Activated CD4-positive, alpha-beta T cell treated with anti-CD3 and anti-CD28 coated beads for 36 hours (primary cell): ENCODE results near the gene NTN1. TPM values are rescaled to one million over a fixed set of nuclear protein-coding genes. Genes with fewer than 3 reads are reported as not detected.

ENCODE experiments used
- ATAC-seq: fragments of 200-7000 bp; cut with Tn5 transposase; one replicate; pipeline ENCODE4 v1.10.0; 2021; ENCODE audit warnings: mild to moderate bottlenecking, moderate library complexity
- CTCF ChIA-PET: fragments of 350-600 bp; sonication (Branson Sonifier 250); formaldehyde crosslinking; loops from one replicate; lab custom pipeline; 2021; ENCODE audit warnings: antibody characterized with exemption; lab: Charles Lee
- POLR2A ChIA-PET: fragments of 350-600 bp; sonication (Branson Sonifier 250); formaldehyde crosslinking; loops from one replicate; lab custom pipeline; 2021; ENCODE audit warnings: antibody characterized with exemption, inconsistent platforms; lab: Charles Lee
- DNase-seq: peaks from one replicate; pipeline ENCODE4 v3.0.0-alpha.2; 2020
- H3K27ac Mint-ChIP-seq: one replicate; pipeline ENCODE4 v1.8.0; 2021; ENCODE audit warnings: mixed read lengths
- H3K27me3 Mint-ChIP-seq: one replicate; pipeline ENCODE4 v1.8.0; 2021; ENCODE audit warnings: mixed read lengths
- H3K36me3 Mint-ChIP-seq: one replicate; pipeline ENCODE4 v1.8.0; 2021; ENCODE audit warnings: low read depth, mixed read lengths
- H3K4me1 Mint-ChIP-seq: one replicate; pipeline ENCODE4 v1.8.0; 2021; ENCODE audit warnings: mixed read lengths
- H3K4me3 Mint-ChIP-seq: one replicate; pipeline ENCODE4 v1.8.0; 2021; ENCODE audit warnings: mild to moderate bottlenecking, moderate library complexity, mixed read lengths
- H3K9me3 Mint-ChIP-seq: one replicate; pipeline ENCODE4 v1.8.0; 2021; ENCODE audit warnings: low read depth, mixed read lengths
- intact Hi-C, 2 experiments: fragments of 100-400 bp; cut with DNase I in 1 of 2; cut with micrococcal nuclease in 1 of 2; formaldehyde crosslinking; loops; one replicate each; pipeline versions ENCODE4 v1.14.2 to v1.15.1; 2022 to 2024; cut with DNase I, micrococcal nuclease
- total RNA-seq, 2 experiments: library from RNA; stranded (reverse); gene quantifications; one replicate each; pipeline ENCODE4 v1.2.3, GENCODE V29; 2021

The NTN1 gene
- total RNA-seq, 2 experiments from 2014 or later, result 0.60 to 0.71 TPM

GRCh38 chr17:9188367-9188766, 167.1 kb downstream of the NTN1 start:
- CTCF ChIA-PET, result interaction anchor here (0.7 kb wide), 1 partner anchor 449 kb away, joined by 3 read pairs; no protein-coding TSS in a partner anchor
- Mint-ChIP-seq H3K4me3 (no peak overlapping the region), H3K36me3 (no peaks in the 10 kb centered on the region), H3K27me3 (peaks cover 2% of the 10 kb centered on the region), H3K27ac (no peak overlapping the region), H3K4me1 (no peaks in the 10 kb centered on the region), H3K9me3 (no peaks in the 10 kb centered on the region)
- POLR2A ChIA-PET, result no interaction called here
- DNase-seq (no peak), ATAC-seq (no peak)
- intact Hi-C loops, result no loop called here

GRCh38 chr17:9189870-9190269, 168.6 kb downstream of the NTN1 start:
- ATAC-seq (no peak), DNase-seq (no peak)
- no peaks in the 10 kb centered on the region for H3K36me3 Mint-ChIP-seq
- H3K27me3 Mint-ChIP-seq, result peaks cover 2% of the 10 kb centered on the region
- H3K4me3 Mint-ChIP-seq, result no peak overlapping the region
- ChIA-PET CTCF (no interaction called here), POLR2A (interaction anchor here (0.8 kb wide), 1 partner anchor 749 kb away, joined by 3 read pairs; no protein-coding TSS in a partner anchor)
- no peaks in the 10 kb centered on the region for H3K9me3 Mint-ChIP-seq
- no peaks in the 10 kb centered on the region for H3K4me1 Mint-ChIP-seq
- intact Hi-C loops, result no loop called here
- H3K27ac Mint-ChIP-seq, result no peak overlapping the region

GRCh38 chr17:9192010-9192409, 170.7 kb downstream of the NTN1 start:
- Mint-ChIP-seq H3K9me3 (no peaks in the 10 kb centered on the region), H3K27me3 (peaks cover under 1% of the 10 kb centered on the region), H3K4me3 (no peak overlapping the region), H3K4me1 (no peaks in the 10 kb centered on the region), H3K36me3 (no peaks in the 10 kb centered on the region), H3K27ac (no peak overlapping the region)
- CTCF ChIA-PET, result interaction anchor here (0.7 to 1.1 kb wide), 2 partner anchors 9 to 101 kb away, joined by 5 read pairs; no protein-coding TSS in a partner anchor
- intact Hi-C loops, result no loop called here
- ATAC-seq (no peak), DNase-seq (no peak)
- POLR2A ChIA-PET, result no interaction called here

- ChIA-PET CTCF (interaction anchor here (0.6 kb wide), 1 partner anchor 177 kb away, joined by 3 read pairs; no protein-coding TSS in a partner anchor), POLR2A (no interaction called here)
- no peaks in the 10 kb centered on the region for H3K9me3 Mint-ChIP-seq
- H3K27me3 Mint-ChIP-seq, result no peaks in the 10 kb centered on the region
- H3K36me3 Mint-ChIP-seq, result no peaks in the 10 kb centered on the region
- DNase-seq (no peak), ATAC-seq (no peak)
- intact Hi-C loops, result no loop called here
- no peak overlapping the region for H3K4me3 Mint-ChIP-seq
- H3K4me1 Mint-ChIP-seq, result no peaks in the 10 kb centered on the region
- H3K27ac Mint-ChIP-seq, result no peak overlapping the region
These were observed 174.1 kb downstream of the NTN1 start for GRCh38 chr17:9195411-9195810.

- H3K9me3 Mint-ChIP-seq, result no peaks in the 10 kb centered on the region
- H3K27ac Mint-ChIP-seq, result no peak overlapping the region
- H3K4me3 Mint-ChIP-seq, result no peak overlapping the region
- DNase-seq, result no peak
- ATAC-seq, result no peak
- CTCF ChIA-PET, result interaction anchor here (0.5 kb wide), 1 partner anchor 537 kb away, joined by 4 read pairs; no protein-coding TSS in a partner anchor
- no peaks in the 10 kb centered on the region for H3K27me3 Mint-ChIP-seq
- POLR2A ChIA-PET, result no interaction called here
- H3K4me1 Mint-ChIP-seq, result no peaks in the 10 kb centered on the region
- H3K36me3 Mint-ChIP-seq, result no peaks in the 10 kb centered on the region
- intact Hi-C loops, result no loop called here
These were observed 174.8 kb downstream of the NTN1 start for GRCh38 chr17:9195961-9196670.

- H3K27ac Mint-ChIP-seq, result no peak overlapping the region
- POLR2A ChIA-PET, result no interaction called here
These were observed 178.6 kb downstream of the NTN1 start for GRCh38 chr17:9199571-9200551.

GRCh38 chr17:9200699-9201359, 179.5 kb downstream of the NTN1 start:
- no peak overlapping the region for H3K27ac Mint-ChIP-seq
- CTCF ChIA-PET, result interaction anchor here (0.6 to 1.4 kb wide), 3 partner anchors 8 to 131 kb away, joined by 3 to 5 read pairs (median 5); no protein-coding TSS in a partner anchor
- no peak for ATAC-seq
- no peaks in the 10 kb centered on the region for H3K9me3 Mint-ChIP-seq
- intact Hi-C loops, result no loop called here
- no peak overlapping the region for H3K4me3 Mint-ChIP-seq
- H3K36me3 Mint-ChIP-seq, result no peaks in the 10 kb centered on the region
- peaks cover 4% of the 10 kb centered on the region for H3K4me1 Mint-ChIP-seq
- no peak for DNase-seq
- H3K27me3 Mint-ChIP-seq, result peaks cover 7% of the 10 kb centered on the region
- POLR2A ChIA-PET, result no interaction called here

More at GRCh38 chr17:9199571-9200551, 178.6 kb downstream of the NTN1 start:
- ATAC-seq (no peak), DNase-seq (no peak)
- Mint-ChIP-seq H3K9me3 (no peaks in the 10 kb centered on the region), H3K36me3 (no peaks in the 10 kb centered on the region), H3K4me3 (no peak overlapping the region), H3K27me3 (peaks cover 7% of the 10 kb centered on the region), H3K4me1 (peaks cover 3% of the 10 kb centered on the region)
- CTCF ChIA-PET, result interaction anchor here (0.6 to 1.4 kb wide), 3 partner anchors 7 to 130 kb away, joined by 3 to 5 read pairs (median 3); no protein-coding TSS in a partner anchor
- intact Hi-C loops, result no loop called here

GRCh38 chr17:9202532-9202931, 181.2 kb downstream of the NTN1 start:
- Mint-ChIP-seq H3K9me3 (no peaks in the 10 kb centered on the region), H3K36me3 (no peaks in the 10 kb centered on the region), H3K27me3 (peaks cover 7% of the 10 kb centered on the region), H3K4me1 (peaks cover 4% of the 10 kb centered on the region), H3K27ac (no peak overlapping the region), H3K4me3 (no peak overlapping the region)
- intact Hi-C loops, result no loop called here
- CTCF ChIA-PET, result no interaction called here
- no peak for DNase-seq
- ATAC-seq, result no peak
- POLR2A ChIA-PET, result no interaction called here

GRCh38 chr17:9203771-9204425, 182.6 kb downstream of the NTN1 start:
- no peak for DNase-seq
- intact Hi-C loops, result no loop called here
- ChIA-PET CTCF (no interaction called here), POLR2A (no interaction called here)
- H3K27me3 Mint-ChIP-seq, result peaks cover 7% of the 10 kb centered on the region
- no peak overlapping the region for H3K27ac Mint-ChIP-seq
- no peaks in the 10 kb centered on the region for H3K9me3 Mint-ChIP-seq
- no peak for ATAC-seq
- no peaks in the 10 kb centered on the region for H3K36me3 Mint-ChIP-seq
- peaks cover 4% of the 10 kb centered on the region for H3K4me1 Mint-ChIP-seq
- H3K4me3 Mint-ChIP-seq, result no peak overlapping the region

GRCh38 chr17:9204637-9205329, 183.5 kb downstream of the NTN1 start:
- no peak for DNase-seq
- no peak overlapping the region for H3K4me3 Mint-ChIP-seq
- H3K27me3 Mint-ChIP-seq, result peaks cover 7% of the 10 kb centered on the region
- no peaks in the 10 kb centered on the region for H3K9me3 Mint-ChIP-seq
- no peaks in the 10 kb centered on the region for H3K36me3 Mint-ChIP-seq
- CTCF ChIA-PET, result no interaction called here
- POLR2A ChIA-PET, result no interaction called here
- no peak for ATAC-seq
- H3K4me1 Mint-ChIP-seq, result peaks cover 4% of the 10 kb centered on the region
- intact Hi-C loops, result no loop called here
- no peak overlapping the region for H3K27ac Mint-ChIP-seq
